Right ventricle myocardium inferior (tissue), 1 donor: Measurements from ENCODE around the gene NAPB. TPM values are rescaled to one million over a fixed set of nuclear protein-coding genes. Genes with fewer than 3 reads are reported as not detected.
"Not testable (repeated sequence)": the region's sequence is repeated elsewhere in the genome, so short reads cannot be mapped to it uniquely, and the experiment has no call there.

Experiments
- ATAC-seq: fragments of 200-7000 bp; cut with Tn5 transposase; one replicate; pipeline ENCODE4 v1.9.1; 2020; ENCODE audit warnings: mild to moderate bottlenecking, moderate library complexity
- DNase-seq: peaks from one replicate; pipeline ENCODE4 v3.0.0; 2021; ENCODE audit errors: missing footprints
- intact Hi-C: fragments of 100-400 bp; cut with DNase I; formaldehyde crosslinking; loops from one replicate; pipeline ENCODE4 v1.11.0; 2022
- total RNA-seq: library from RNA; stranded (reverse); fragmentation: NEBNext Ultra II Directional; extraction: Animal tissue kit (Norgen Biotek cat#: 25700); gene quantifications from one replicate; pipeline ENCODE4 v1.2.1, GENCODE V29; 2021
- donor health status: DM: no; HTN: yes; CAD: no; lungs with severe emphysema.

The NAPB gene
- total RNA-seq, 1 donor from 2014 or later: 4.7 TPM

GRCh38 chr20:23361119-23361475 is 60.2 kb downstream of the NAPB start:
- intact Hi-C loops: loop anchor here (5.0 kb wide), 2 partner anchors 61 to 276 kb away; partner anchors contain the start of genes CST3 and NAPB
- ATAC-seq (no peak), DNase-seq (no peak)

GRCh38 chr20:23360531-23360930 is 60.8 kb downstream of the NAPB start:
- no peak for DNase-seq
- ATAC-seq: no peak
- intact Hi-C loops: loop anchor here (5.0 kb wide), 2 partner anchors 62 to 277 kb away; partner anchors contain the start of genes CST3 and NAPB

GRCh38 chr20:23358923-23359593 is 62.2 kb downstream of the NAPB start:
- intact Hi-C loops: no loop called here
- DNase-seq (no peak), ATAC-seq (no peak)

- ATAC-seq (no peak), DNase-seq (no peak)
- intact Hi-C loops: no loop called here
Observed at GRCh38 chr20:23358563-23358906, 62.8 kb downstream of the NAPB start.

- intact Hi-C loops: no loop called here
- peak; percentile 100 for DNase-seq
- ATAC-seq: peak; percentile 85
Observed at GRCh38 chr20:23357767-23358562, 63.3 kb downstream of the NAPB start.

GRCh38 chr20:23356203-23356602 is 65.1 kb downstream of the NAPB start:
- DNase-seq: no peak
- no peak for ATAC-seq
- intact Hi-C loops: no loop called here

- DNase-seq (peak; percentile 81), ATAC-seq (peak; percentile 15)
- intact Hi-C loops: loop anchor here (1.0 kb wide), 1 partner anchor 95 kb away; no protein-coding TSS in a partner anchor
Observed at GRCh38 chr20:23350904-23351838, 70.1 kb downstream of the NAPB start.

GRCh38 chr20:23350196-23350903 is 70.9 kb downstream of the NAPB start, which contains the start of gene NXT1:
Gene NXT1, plus strand, starts transcription at chr20:23350791. Its CDS starts 3,251 bp downstream, at chr20:23354042.
- ATAC-seq: peak; percentile 95
- DNase-seq: peak; percentile 97
- intact Hi-C loops: loop anchor here (1.0 kb wide), 1 partner anchor 96 kb away; no protein-coding TSS in a partner anchor

- DNase-seq: no peak
- intact Hi-C loops: loop anchor here (1.0 to 5.0 kb wide), 2 partner anchors 97 to 1012 kb away; no protein-coding TSS in a partner anchor
- peak; percentile 74 for ATAC-seq
Observed at GRCh38 chr20:23349338-23350195, 71.7 kb downstream of the NAPB start.

- intact Hi-C loops: loop anchor here (5.0 kb wide), 1 partner anchor 1011 kb away; no protein-coding TSS in a partner anchor
- not testable (repeated sequence) for DNase-seq, ATAC-seq
Observed at GRCh38 chr20:23348510-23348909, 72.8 kb downstream of the NAPB start.

GRCh38 chr20:23347791-23348190 is 73.5 kb downstream of the NAPB start:
- no peak for ATAC-seq
- no peak for DNase-seq
- intact Hi-C loops: loop anchor here (5.0 kb wide), 1 partner anchor 1010 kb away; no protein-coding TSS in a partner anchor

- DNase-seq (no peak), ATAC-seq (no peak)
- intact Hi-C loops: loop anchor here (5.0 kb wide), 1 partner anchor 1009 kb away; no protein-coding TSS in a partner anchor
Observed at GRCh38 chr20:23346002-23346401, 75.3 kb downstream of the NAPB start.

GRCh38 chr20:23344336-23344735 is 77.0 kb downstream of the NAPB start:
- intact Hi-C loops: loop anchor here (5.0 kb wide), 2 partner anchors 97 to 292 kb away; no protein-coding TSS in a partner anchor
- DNase-seq (no peak), ATAC-seq (no peak)

GRCh38 chr20:23343590-23343989 is 77.7 kb downstream of the NAPB start:
- intact Hi-C loops: loop anchor here (5.0 kb wide), 2 partner anchors 96 to 291 kb away; no protein-coding TSS in a partner anchor
- no peak for DNase-seq
- no peak for ATAC-seq

- intact Hi-C loops: loop anchor here (5.0 kb wide), 2 partner anchors 94 to 289 kb away; no protein-coding TSS in a partner anchor
- no peak for ATAC-seq
Observed at GRCh38 chr20:23341073-23341472, 80.2 kb downstream of the NAPB start.

GRCh38 chr20:23340524-23340923 is 80.8 kb downstream of the NAPB start:
- ATAC-seq: peak; percentile 78
- peak; percentile 76 for DNase-seq
- intact Hi-C loops: loop anchor here (1.0 to 5.0 kb wide), 3 partner anchors 93 to 649 kb away; no protein-coding TSS in a partner anchor

More at GRCh38 chr20:23341073-23341472, 80.2 kb downstream of the NAPB start:
- no peak for DNase-seq

- DNase-seq: no peak
- ATAC-seq: no peak
- intact Hi-C loops: loop anchor here (1.0 to 5.0 kb wide), 3 partner anchors 93 to 649 kb away; no protein-coding TSS in a partner anchor
Observed at GRCh38 chr20:23339986-23340385, 81.3 kb downstream of the NAPB start.
